Measurements from ENCODE around the gene TP53TG3F. TPM values are rescaled to one million over a fixed set of nuclear protein-coding genes. Genes with fewer than 3 reads are reported as not detected.
"Not testable (repeated sequence)": the region's sequence is repeated elsewhere in the genome, so short reads cannot be mapped to it uniquely, and the experiment has no call there.

Gene TP53TG3F, protein sequence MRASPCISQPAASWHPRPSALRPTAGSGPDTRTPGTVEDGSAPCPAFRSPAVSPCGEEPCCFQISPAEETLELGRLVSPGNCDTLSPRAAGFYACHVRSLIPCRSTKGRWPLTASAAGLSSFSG
- total RNA-seq (not detected), polyA plus RNA-seq (not detected)
- long read RNA-seq, donor 1, result 0 reads
- long read RNA-seq, donor 2, result 0 reads

DNA sequence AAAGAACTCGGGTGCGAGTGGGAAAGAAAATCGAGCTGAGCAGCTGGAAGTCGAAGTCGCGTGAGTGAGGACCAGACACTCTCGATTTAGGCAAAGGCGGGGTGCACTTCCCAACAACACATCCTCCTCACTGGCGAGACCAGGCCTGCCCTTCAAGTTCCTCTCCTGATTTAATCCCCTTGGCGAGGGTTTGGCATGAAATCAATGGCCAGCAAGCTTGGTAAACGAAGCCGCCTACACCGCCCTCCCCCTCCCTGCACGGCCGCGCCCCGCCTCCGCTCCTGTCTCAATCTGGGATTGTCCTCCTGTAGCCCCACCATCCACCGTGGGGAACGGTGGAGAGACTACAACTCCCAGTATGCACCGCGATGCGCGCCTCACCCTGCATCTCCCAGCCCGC, at the start of gene TP53TG3F:
Gene TP53TG3F (plus strand): TSS at position 301 of the 400 bp plus-strand sequence. CDS start 68 bp downstream, at position 369.
- no CpG with 5 or more reads among the region's 25 CpGs for WGBS, 3 donors
- H3K36me3 ChIP-seq (ENCODE audit: insufficient read depth in 1 of 2, low read depth in 1 of 2); DNase-seq; H3K9me3 ChIP-seq; H3K4me1 ChIP-seq; H3K27me3 ChIP-seq (ENCODE audit: insufficient read depth in 3 of 3, low read length in 2 of 3); ATAC-seq; H3K4me3 ChIP-seq; intact Hi-C loops (cut with DNase I); H3K27ac ChIP-seq: not testable (repeated sequence)

DNA sequence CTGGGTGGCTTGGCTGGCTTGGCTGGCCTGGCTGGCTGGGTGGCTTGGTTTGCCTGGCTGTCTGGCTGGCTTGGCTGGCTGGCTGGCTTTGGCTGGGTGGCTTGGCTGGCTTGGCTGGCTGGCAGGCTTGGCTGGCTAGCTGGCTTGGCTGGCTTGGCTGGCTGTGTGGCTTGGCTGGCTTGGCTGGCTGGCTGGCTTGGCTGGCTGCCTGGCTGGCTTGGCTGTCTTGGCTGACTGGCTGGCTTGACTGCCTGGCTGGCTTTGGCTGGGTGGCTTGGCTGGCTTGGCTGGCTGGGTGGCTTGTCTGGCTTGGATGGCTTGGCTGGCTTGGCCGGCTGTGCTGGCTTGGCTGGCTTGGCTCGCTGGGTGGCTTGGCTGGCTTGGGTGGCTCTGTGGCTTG, 32.2 kb downstream of the TP53TG3F start:
- intact Hi-C loops (cut with DNase I); H3K36me3 ChIP-seq (ENCODE audit: insufficient read depth in 1 of 2, low read depth in 1 of 2); H3K4me1 ChIP-seq; H3K27me3 ChIP-seq (ENCODE audit: insufficient read depth in 3 of 3, low read length in 2 of 3); DNase-seq; ATAC-seq; H3K9me3 ChIP-seq; H3K27ac ChIP-seq; H3K4me3 ChIP-seq: not testable (repeated sequence)
- no CpG with 5 or more reads among the region's 2 CpGs for WGBS, 3 donors

DNA sequence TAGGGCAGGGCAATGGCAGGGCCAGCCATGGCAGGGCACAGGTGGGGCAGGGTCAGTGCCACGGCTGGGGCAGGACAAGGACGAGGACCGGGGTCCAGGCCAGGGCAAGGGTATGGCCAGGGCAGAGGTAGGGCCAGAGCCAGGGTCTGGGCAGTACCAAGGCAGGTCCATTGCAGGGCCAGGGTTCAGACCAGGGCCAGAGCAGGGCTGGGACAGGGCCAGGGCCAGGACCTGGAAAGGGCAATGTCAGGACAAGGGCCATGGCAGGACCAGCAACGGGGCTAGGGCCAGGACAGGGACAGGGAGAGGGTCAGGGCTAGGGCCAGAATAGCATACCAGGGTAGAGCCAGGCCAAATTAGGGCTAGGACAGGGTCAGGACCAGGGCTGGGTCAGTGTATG, 47.8 kb downstream of the TP53TG3F start:
- 69 to 92% (median 71%) methylated on average over 1 to 2 of the region's 4 CpGs for WGBS, 3 donors
- H3K27ac ChIP-seq; DNase-seq; ATAC-seq; H3K4me1 ChIP-seq; H3K36me3 ChIP-seq (ENCODE audit: insufficient read depth in 1 of 2, low read depth in 1 of 2); H3K4me3 ChIP-seq; intact Hi-C loops (cut with DNase I); H3K9me3 ChIP-seq; H3K27me3 ChIP-seq (ENCODE audit: insufficient read depth in 3 of 3, low read length in 2 of 3): not testable (repeated sequence)

DNA sequence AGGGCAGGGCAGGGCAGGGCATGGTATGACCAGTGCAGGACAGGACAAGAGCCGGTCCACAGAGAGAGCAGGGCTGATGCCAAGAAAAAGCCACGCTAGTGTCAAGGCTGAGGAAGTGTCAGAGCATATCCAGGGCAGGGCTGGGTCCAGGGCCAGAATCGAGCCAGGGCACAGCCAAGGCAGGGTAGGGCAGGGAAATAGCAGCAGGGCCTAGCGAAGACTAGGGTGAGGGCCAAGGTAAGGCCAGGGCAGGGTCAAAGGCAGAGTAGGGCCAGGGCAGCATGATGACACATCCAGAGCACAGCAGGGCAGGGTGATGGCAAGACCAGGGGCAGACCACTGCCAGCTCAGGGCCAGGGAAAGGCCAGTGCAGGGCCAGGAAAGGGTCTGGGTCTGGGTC, 49.7 kb downstream of the TP53TG3F start:
- ATAC-seq; intact Hi-C loops (cut with DNase I): not testable (repeated sequence)
- WGBS, 3 donors, result 100% methylated on average over 1 of the region's 4 CpGs; no CpG with 5 or more reads in 2 of the 3 donors

DNA sequence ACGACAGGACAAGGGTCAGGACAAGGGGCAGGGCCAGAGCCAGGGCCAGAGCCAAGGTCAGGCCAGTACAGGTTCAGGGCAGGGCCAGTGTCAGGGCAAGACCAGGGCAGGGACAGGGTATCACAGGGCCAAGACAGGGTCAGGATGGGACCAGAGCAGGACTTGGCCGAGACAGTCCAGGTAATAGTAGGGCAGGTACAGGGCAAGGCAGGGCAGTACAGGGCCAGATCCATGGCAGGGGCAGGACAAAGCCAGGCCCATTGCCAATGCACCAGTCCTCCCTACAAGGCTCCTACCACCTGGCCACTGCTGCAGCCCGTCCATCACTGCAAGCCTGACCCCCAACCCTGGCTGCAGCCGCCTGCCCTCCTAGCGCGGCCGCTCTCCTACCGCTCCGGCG, 50.5 kb downstream of the TP53TG3F start:
- DNase-seq; intact Hi-C loops (cut with DNase I); ATAC-seq; H3K27me3 ChIP-seq (ENCODE audit: insufficient read depth in 3 of 3, low read length in 2 of 3); H3K4me3 ChIP-seq; H3K4me1 ChIP-seq; H3K36me3 ChIP-seq (ENCODE audit: insufficient read depth in 1 of 2, low read depth in 1 of 2); H3K9me3 ChIP-seq; H3K27ac ChIP-seq: not testable (repeated sequence)
- 90 to 100% (median 100%) methylated on average over 1 to 2 of the region's 10 CpGs for WGBS, 3 donors

More for the DNA sequence above, 49.7 kb downstream of the TP53TG3F start:
- not testable (repeated sequence) for H3K36me3 ChIP-seq (ENCODE audit: insufficient read depth in 1 of 2, low read depth in 1 of 2); H3K27me3 ChIP-seq (ENCODE audit: insufficient read depth in 3 of 3, low read length in 2 of 3); DNase-seq; H3K4me1 ChIP-seq; H3K27ac ChIP-seq; H3K4me3 ChIP-seq; H3K9me3 ChIP-seq

Other genes starting within 250 kb of the TP53TG3F start
- not detected for gene TP53TG3E, start 155.3 kb upstream of the TP53TG3F start, total RNA-seq
- not detected for gene TP53TG3E, start 155.3 kb upstream of the TP53TG3F start, polyA plus RNA-seq
- gene TP53TG3B, start 98.8 kb upstream of the TP53TG3F start, total RNA-seq, result not detected
- under 1 TPM in 1 of 3 donors, not detected in 2; 0.06 TPM for gene TP53TG3B, start 98.8 kb upstream of the TP53TG3F start, polyA plus RNA-seq

All from psoas muscle (tissue), 8 donors.